ENCODE measurements around the gene NID1.

NID1 gene

GRCh38 chr1:236110137-236110536 is 45.2 kb upstream of the NID1 start:
- CTCF ChIA-PET: interaction anchor here (1.2 to 4.1 kb wide), 7 partner anchors 17 to 379 kb away, joined by 3 to 34 read pairs (median 4); no protein-coding TSS in a partner anchor

DNA sequence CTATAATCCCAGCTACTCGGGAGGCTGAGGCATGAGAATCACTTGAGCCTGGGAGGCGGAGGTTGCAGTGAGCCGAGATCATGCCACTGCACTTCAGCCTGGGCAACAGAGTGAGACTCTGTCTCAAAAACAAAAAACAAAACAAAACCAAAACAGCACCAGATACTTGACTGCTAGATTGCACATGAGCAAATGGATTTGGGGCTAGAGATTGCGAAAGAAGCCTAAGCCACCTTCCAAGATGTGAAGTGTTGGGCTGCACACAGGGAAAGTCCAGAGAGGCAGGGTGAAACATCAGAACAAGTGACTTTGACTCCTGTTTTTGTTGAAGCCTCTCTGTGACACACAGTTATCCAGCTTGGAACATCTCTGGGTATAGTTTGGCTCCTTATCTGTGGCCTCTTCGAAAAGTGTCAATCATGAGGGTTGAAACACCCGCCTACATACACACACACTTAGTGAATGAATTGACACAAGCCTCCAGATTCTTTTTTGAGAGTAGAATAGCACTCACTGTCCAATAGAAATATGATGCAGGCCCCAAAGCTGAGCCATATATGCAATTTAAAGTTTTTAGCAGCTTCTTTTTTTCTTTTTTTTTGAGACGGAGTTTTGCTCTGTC is 43.2 kb upstream of the NID1 start:
- no peak for TF ChIP-seq CTCF (IDR thresholded peaks at IDR 0.05; ENCODE audit: control extremely low read depth, extremely low read depth, low read depth, missing control alignments)
- ChIA-PET CTCF (interaction anchor here (0.8 to 2.0 kb wide), 13 partner anchors 9 to 1279 kb away, joined by 3 to 8 read pairs (median 3); no protein-coding TSS in a partner anchor), POLR2A (no interaction called here)
- DNase-seq (ENCODE audit: extremely low spot score): no peak

More at GRCh38 chr1:236110137-236110536, 45.2 kb upstream of the NID1 start:
- DNase-seq (ENCODE audit: extremely low spot score): no peak
- POLR2A ChIA-PET: no interaction called here
- no peak for TF ChIP-seq CTCF (IDR thresholded peaks at IDR 0.05; ENCODE audit: control extremely low read depth, extremely low read depth, low read depth, missing control alignments)

DNA sequence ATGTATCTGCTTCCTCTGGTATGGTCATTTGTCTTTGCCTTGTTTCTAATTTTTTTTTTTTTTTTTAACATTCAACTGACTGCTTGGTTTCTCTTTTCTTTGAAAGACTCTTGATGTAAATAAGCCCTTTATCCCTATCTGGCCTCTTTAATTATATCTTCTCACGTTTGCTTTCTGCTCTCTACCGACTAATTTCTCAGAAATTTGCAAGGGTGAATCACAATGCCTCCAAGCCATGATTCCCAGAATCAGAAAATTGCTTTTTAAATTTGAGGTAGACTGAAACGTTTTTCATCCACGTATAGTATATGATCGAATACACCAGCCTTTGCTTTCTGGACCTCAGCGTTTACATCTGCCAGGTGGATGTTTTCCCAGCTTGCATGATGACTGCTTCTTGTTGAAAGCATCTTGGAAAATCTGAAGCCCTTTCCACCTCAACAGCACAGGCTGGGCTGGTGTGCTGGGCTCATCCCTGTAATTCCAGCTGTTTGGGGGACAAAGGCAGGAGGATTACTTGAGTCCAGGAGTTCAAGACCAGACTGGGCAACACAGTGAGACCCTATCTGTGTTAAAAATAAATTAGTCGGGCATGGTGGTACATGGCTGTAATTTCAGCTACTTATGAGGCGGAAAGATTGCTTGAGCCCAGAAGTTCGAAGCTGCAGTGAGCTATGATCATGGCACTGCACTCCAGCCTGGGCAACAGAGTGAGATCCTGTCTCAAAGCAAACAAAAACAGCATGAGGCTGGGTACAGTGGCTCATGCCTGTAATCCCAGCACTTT is 42.4 kb upstream of the NID1 start:
- TF ChIP-seq CTCF (IDR thresholded peaks at IDR 0.05; ENCODE audit: control extremely low read depth, extremely low read depth, low read depth, missing control alignments): no peak
- ChIA-PET CTCF (interaction anchor here (0.9 to 2.0 kb wide), 8 partner anchors 8 to 1280 kb away, joined by 3 to 6 read pairs (median 4); no protein-coding TSS in a partner anchor), POLR2A (interaction anchor here (0.7 kb wide), 1 partner anchor 174 kb away, joined by 4 read pairs; no protein-coding TSS in a partner anchor)
- no peak for DNase-seq (ENCODE audit: extremely low spot score)

DNA sequence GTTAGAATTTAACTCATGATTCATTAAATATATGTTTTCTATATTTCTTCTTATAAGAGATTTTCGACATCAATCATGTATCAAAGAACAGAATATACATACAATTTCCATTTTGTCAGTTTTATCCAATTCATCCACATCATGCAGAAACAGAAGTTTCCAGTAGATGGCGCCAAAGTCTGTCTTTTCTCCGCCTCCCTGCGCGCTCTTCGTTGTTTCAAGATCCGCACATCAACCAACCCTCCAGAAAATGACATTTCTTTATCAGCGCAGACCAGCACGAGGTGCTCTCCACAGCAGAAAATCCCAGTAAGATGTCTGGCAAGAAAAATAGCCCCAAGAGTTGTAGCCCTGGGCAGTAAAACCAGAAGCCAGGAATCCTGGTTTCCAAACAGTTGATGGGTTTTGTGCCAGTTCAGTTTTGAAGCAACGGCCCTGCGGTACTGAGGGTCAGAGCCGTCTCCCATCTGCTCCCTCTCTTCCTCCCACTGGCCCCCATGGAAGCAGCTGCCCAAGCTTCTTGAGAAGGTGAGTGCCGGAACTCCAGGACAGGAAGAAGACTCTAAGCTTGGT is 38.8 kb upstream of the NID1 start:
- ChIA-PET POLR2A (no interaction called here), CTCF (interaction anchor here (0.7 to 2.2 kb wide), 15 partner anchors 29 to 1459 kb away, joined by 3 to 12 read pairs (median 3); no protein-coding TSS in a partner anchor)
- TF ChIP-seq CTCF (IDR thresholded peaks at IDR 0.05; ENCODE audit: control extremely low read depth, extremely low read depth, low read depth, missing control alignments): peak; percentile 70
- DNase-seq (ENCODE audit: extremely low spot score): peak; percentile 78

GRCh38 chr1:236103059-236103458 is 38.2 kb upstream of the NID1 start:
- TF ChIP-seq CTCF (IDR thresholded peaks at IDR 0.05; ENCODE audit: control extremely low read depth, extremely low read depth, low read depth, missing control alignments): no peak
- no peak for DNase-seq (ENCODE audit: extremely low spot score)
- ChIA-PET POLR2A (no interaction called here), CTCF (interaction anchor here (0.7 to 1.3 kb wide), 6 partner anchors 74 to 1459 kb away, joined by 3 to 6 read pairs (median 3); no protein-coding TSS in a partner anchor)

GRCh38 chr1:236102611-236103010 is 37.7 kb upstream of the NID1 start:
- ChIA-PET POLR2A (no interaction called here), CTCF (interaction anchor here (0.7 to 1.3 kb wide), 7 partner anchors 74 to 1460 kb away, joined by 3 to 6 read pairs (median 3); no protein-coding TSS in a partner anchor)
- no peak for DNase-seq (ENCODE audit: extremely low spot score)
- TF ChIP-seq CTCF (IDR thresholded peaks at IDR 0.05; ENCODE audit: control extremely low read depth, extremely low read depth, low read depth, missing control alignments): no peak

All from GM10248 (cell line).